ENCODE measurements around the gene ZBTB7C. TPM values are rescaled to one million over a fixed set of nuclear protein-coding genes. Genes with fewer than 3 reads are reported as not detected.

The ZBTB7C gene
- total and polyA plus RNA-seq, 10 of the 15 experiments (the other 5 are each of a cell fraction or from before 2014, with no cell fraction given), result under 0.01 to 0.08 (median 0.01) TPM; not detected in 7

GRCh38 chr18:48254077-48254602 is 155.0 kb downstream of the ZBTB7C start (continued):
- TF ChIP-seq FOS (IDR thresholded peaks at IDR 0.05; ENCODE audit: borderline replicate concordance, extremely low read depth, insufficient read length) (no peak), POLR2A (IDR thresholded peaks at IDR 0.05; ENCODE audit: low read depth, low read length) (no peak), RAD21 (IDR thresholded peaks at IDR 0.05; ENCODE audit: insufficient read depth, low read depth, low read length) (no peak), ZNF622 (IDR thresholded peaks at IDR 0.05) (no peak), TARDBP (IDR thresholded peaks at IDR 0.05; ENCODE audit: borderline replicate concordance) (no peak), PML (IDR thresholded peaks at IDR 0.05; ENCODE audit: low read length) (no peak)
- TF ChIP-seq, protein P1, sequence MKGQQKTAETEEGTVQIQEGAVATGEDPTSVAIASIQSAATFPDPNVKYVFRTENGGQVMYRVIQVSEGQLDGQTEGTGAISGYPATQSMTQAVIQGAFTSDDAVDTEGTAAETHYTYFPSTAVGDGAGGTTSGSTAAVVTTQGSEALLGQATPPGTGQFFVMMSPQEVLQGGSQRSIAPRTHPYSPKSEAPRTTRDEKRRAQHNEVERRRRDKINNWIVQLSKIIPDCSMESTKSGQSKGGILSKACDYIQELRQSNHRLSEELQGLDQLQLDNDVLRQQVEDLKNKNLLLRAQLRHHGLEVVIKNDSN (IDR thresholded peaks at IDR 0.05; ENCODE audit: borderline replicate concordance, extremely low read length, insufficient read depth, low read depth, low read length), result no peak

DNA sequence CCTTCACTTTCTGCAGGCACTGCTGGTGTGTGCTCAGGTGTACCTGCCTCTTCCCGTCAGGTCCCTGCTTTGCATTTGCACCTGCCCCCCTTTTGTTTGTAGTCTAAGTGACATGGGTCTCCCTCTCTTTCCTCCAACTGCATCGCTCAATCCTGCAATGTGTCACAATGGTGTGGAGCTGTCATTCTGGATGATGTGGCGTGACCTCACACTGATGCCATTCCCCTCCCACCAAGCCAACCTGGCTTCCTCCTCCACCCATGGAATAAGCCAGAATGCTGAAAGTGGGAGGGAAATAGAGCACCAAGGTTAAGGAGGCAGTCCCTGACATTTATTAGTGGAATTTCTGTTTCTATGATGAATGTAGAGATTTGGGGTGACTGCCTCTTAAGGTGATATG is 156.7 kb downstream of the ZBTB7C start:
- ATAC-seq, result no peak
- no TSS peak for BruUV-seq (replicated peaks)
- H3K27me3 ChIP-seq (replicated peaks in 1 of 2; ENCODE audit: control insufficient read depth in 2 of 2, insufficient read depth in 2 of 2, low read length in 1 of 2), result no peaks in the 10 kb centered on the region
- no peaks in the 10 kb centered on the region for H4K20me1 ChIP-seq (ENCODE audit: control insufficient read depth, insufficient read depth)
- RAD21 ChIA-PET (ENCODE audit: unreplicated experiment), result no interaction called here
- H3K4me2 ChIP-seq (ENCODE audit: control insufficient read depth, insufficient read depth), result no peak overlapping the region
- H2AFZ ChIP-seq (ENCODE audit: control insufficient read depth, low read depth, low read length), result no peak overlapping the region
- H3K4me1 ChIP-seq (ENCODE audit: control insufficient read depth, insufficient read depth, low read length), result no peaks in the 10 kb centered on the region
- CTCF ChIA-PET, result no interaction called here
- 3% methylated on average over 3 of the region's 3 CpGs for WGBS (ENCODE audit: insufficient coverage, insufficient replicate concordance, low lambda C conversion rate, missing lambda C conversion rate)
- in situ Hi-C loops (cut with MboI) (no loop called here), intact Hi-C loops (cut with micrococcal nuclease; ENCODE audit: unreplicated experiment) (no loop called here)
- H3K4me3 ChIP-seq, result no peak overlapping the region
- no peak for DNase-seq (ENCODE audit: low read depth, low spot score)
- no peak overlapping the region for H3K27ac ChIP-seq (ENCODE audit: control insufficient read depth, insufficient read depth)
- FAIRE-seq, result no peak
- POLR2A ChIA-PET, result no interaction called here
- no peaks in the 10 kb centered on the region for H3K9me3 ChIP-seq (replicated peaks; ENCODE audit: control insufficient read depth, insufficient read depth, low read length)
- no peaks in the 10 kb centered on the region for H3K79me2 ChIP-seq (ENCODE audit: control insufficient read depth, insufficient read depth, low read length)
- SMC1A ChIA-PET (ENCODE audit: uncharacterized antibody, unreplicated experiment), result no interaction called here
- TF ChIP-seq RBBP5 (conservative IDR thresholded peaks at IDR 0.05) (no peak), MXI1 (IDR thresholded peaks at IDR 0.05; ENCODE audit: low read depth, low read length) (no peak), YBX1 (IDR thresholded peaks at IDR 0.05) (no peak), MYC (IDR thresholded peaks at IDR 0.05; ENCODE audit: insufficient read depth, insufficient read length, insufficient replicate concordance, low read length, severe bottlenecking) (no peak), MTA2 (IDR thresholded peaks at IDR 0.05; ENCODE audit: low read depth) (no peak), STAT3 (IDR thresholded peaks at IDR 0.05; ENCODE audit: low read depth, low read length) (no peak)
- H3K9ac ChIP-seq (ENCODE audit: control insufficient read depth, insufficient read depth, low read length), result no peak overlapping the region
- no peaks in the 10 kb centered on the region for H3K36me3 ChIP-seq (ENCODE audit: control insufficient read depth in 2 of 2, insufficient read depth in 2 of 2, low read length in 1 of 2)

Measured in GM12878 (cell line).